SU-DHL-6 (cell line): Measurements from ENCODE around the gene TOP2B.

Experiments used
- H2AFZ ChIP-seq: fragments of 200-600 bp; sonication (generic); 2 replicates; pipeline ENCODE4 v1.6.1; 2014; ENCODE audit warnings: low read depth, mild to moderate bottlenecking, moderate library complexity, mixed read lengths, antibody characterized with exemption, low read length; ENCODE audit not compliant: severe bottlenecking
- H3F3A ChIP-seq: fragments of 200-600 bp; shearing (Covaris generic); 2 replicates; pipeline ENCODE4 v1.6.0; 2016; ENCODE audit warnings: antibody characterized with exemption, mild to moderate bottlenecking; ENCODE audit not compliant: insufficient read depth
- H3K27ac ChIP-seq: fragments of 200-600 bp; sonication (generic); 2 replicates; pipeline ENCODE4 v1.5.1; 2016; ENCODE audit warnings: low read depth, mild to moderate bottlenecking, low read length, moderate library complexity, mixed read lengths
- H3K27me3 ChIP-seq: fragments of 200-600 bp; sonication (generic), shearing (Covaris generic); 2 replicates; pipeline ENCODE4 v1.6.0; 2014; ENCODE audit warnings: mild to moderate bottlenecking, low read length
- H3K36me3 ChIP-seq: fragments of 200-600 bp; sonication (generic); 2 replicates; pipeline ENCODE4 v1.6.1; 2014; ENCODE audit warnings: mild to moderate bottlenecking, low read length, mixed read lengths
- H3K4me2 ChIP-seq: fragments of 300-600, 200-600 bp; shearing (Covaris generic), sonication (generic); 2 replicates; pipeline ENCODE4 v1.6.0; 2014; ENCODE audit warnings: low read length, low read depth, mild to moderate bottlenecking; ENCODE audit not compliant: poor library complexity, severe bottlenecking
- H3K4me3 ChIP-seq: fragments of 200-600 bp; sonication (generic); 2 replicates; pipeline ENCODE4 v1.5.1; 2014; ENCODE audit warnings: antibody characterized with exemption, low read length, mild to moderate bottlenecking, mixed read lengths; ENCODE audit not compliant: insufficient read depth, poor library complexity, severe bottlenecking
- H3K79me2 ChIP-seq: fragments of 200-600 bp; sonication (generic); 2 replicates; pipeline ENCODE4 v1.6.1; 2014; ENCODE audit warnings: mild to moderate bottlenecking, low read length, moderate library complexity; ENCODE audit not compliant: insufficient read depth
- H3K9ac ChIP-seq: fragments of 200-600 bp; sonication (generic); 2 replicates; pipeline ENCODE4 v1.7.0; 2014; ENCODE audit warnings: mild to moderate bottlenecking, low read length
- H3K9me2 ChIP-seq: fragments of 200-600 bp; sonication (generic); replicated peaks from 2 replicates; pipeline ENCODE4 v1.6.1; 2014; ENCODE audit warnings: low read length; ENCODE audit not compliant: insufficient read depth
- H3K9me3 ChIP-seq: fragments of 200-600 bp; sonication (generic); 2 replicates; pipeline ENCODE4 v1.6.1; 2014; ENCODE audit warnings: low read length, mixed read lengths; ENCODE audit not compliant: insufficient read depth
- H4K20me1 ChIP-seq: fragments of 200-600 bp; sonication (generic); 2 replicates; pipeline ENCODE4 v1.6.1; 2014; ENCODE audit warnings: low read depth, mild to moderate bottlenecking, antibody characterized with exemption, low read length, moderate library complexity, mixed read lengths
- CTCF ChIP-seq: fragments of 200-600 bp; sonication (generic); IDR thresholded peaks from one replicate; pipeline ENCODE4 v1.5.1; 2017; ENCODE audit warnings: antibody characterized with exemption, mild to moderate bottlenecking, low read length, moderate library complexity; ENCODE audit not compliant: insufficient read depth, poor library complexity, severe bottlenecking
- EZH2phosphoT487 ChIP-seq: fragments of 200-600 bp; sonication (generic), shearing (Covaris generic); conservative IDR thresholded peaks from 2 replicates; pipeline ENCODE4 v1.6.1; 2018; ENCODE audit warnings: mild to moderate bottlenecking, antibody characterized with exemption, low read length, moderate library complexity, mixed read lengths

TOP2B gene

GRCh38 chr3:25552251-25552650, 112.5 kb downstream of the TOP2B start:
- Histone ChIP-seq H3K79me2 (no peaks in the 10 kb centered on the region), H4K20me1 (no peaks in the 10 kb centered on the region), H3K27me3 (no peaks in the 10 kb centered on the region), H3K4me2 (no peak overlapping the region), H3F3A (no peaks in the 10 kb centered on the region), H3K9ac (no peak overlapping the region), H3K36me3 (no peaks in the 10 kb centered on the region), H3K9me2 (no peaks in the 10 kb centered on the region), H2AFZ (no peak overlapping the region), H3K9me3 (no peaks in the 10 kb centered on the region), H3K27ac (no peak overlapping the region), H3K4me3 (no peak overlapping the region)
- TF ChIP-seq CTCF = no peak
- TF ChIP-seq EZH2phosphoT487 = no peak

- TF ChIP-seq EZH2phosphoT487 = no peak
- TF ChIP-seq CTCF = no peak
- no peaks in the 10 kb centered on the region for H3F3A ChIP-seq
- H3K4me3 ChIP-seq = no peak overlapping the region
- H3K36me3 ChIP-seq = no peaks in the 10 kb centered on the region
- no peaks in the 10 kb centered on the region for H3K27me3 ChIP-seq
- no peaks in the 10 kb centered on the region for H3K9me3 ChIP-seq
- H3K9me2 ChIP-seq = no peaks in the 10 kb centered on the region
- no peak overlapping the region for H3K27ac ChIP-seq
- no peaks in the 10 kb centered on the region for H3K79me2 ChIP-seq
- no peak overlapping the region for H3K4me2 ChIP-seq
- H2AFZ ChIP-seq = no peak overlapping the region
- no peak overlapping the region for H3K9ac ChIP-seq
- H4K20me1 ChIP-seq = no peaks in the 10 kb centered on the region
Measured at GRCh38 chr3:25548836-25549235, 115.9 kb downstream of the TOP2B start.

- H3K9me3 ChIP-seq = no peaks in the 10 kb centered on the region
- H3K27ac ChIP-seq = no peak overlapping the region
- no peaks in the 10 kb centered on the region for H3K79me2 ChIP-seq
- no peaks in the 10 kb centered on the region for H3K9me2 ChIP-seq
- no peaks in the 10 kb centered on the region for H3F3A ChIP-seq
- TF ChIP-seq EZH2phosphoT487 (no peak), CTCF (no peak)
- H2AFZ ChIP-seq = no peak overlapping the region
- H3K4me3 ChIP-seq = no peak overlapping the region
- H3K36me3 ChIP-seq = no peaks in the 10 kb centered on the region
- no peaks in the 10 kb centered on the region for H3K27me3 ChIP-seq
- H4K20me1 ChIP-seq = no peaks in the 10 kb centered on the region
- no peak overlapping the region for H3K9ac ChIP-seq
- H3K4me2 ChIP-seq = no peak overlapping the region
Measured at GRCh38 chr3:25547943-25548674, 116.6 kb downstream of the TOP2B start.
